CD8-positive, alpha-beta memory T cell (primary cell): Measurements from ENCODE around the gene ZFP3. TPM values are rescaled to one million over a fixed set of nuclear protein-coding genes. Genes with fewer than 3 reads are reported as not detected.
A peak's percentile ranks its signal among the peaks of the same experiment; 100 is the strongest.

Experiments
- CTCF ChIA-PET: fragments of 350-600 bp; sonication (Branson Sonifier 250); formaldehyde crosslinking; loops from one replicate; lab custom pipeline; 2021; ENCODE audit warnings: antibody characterized with exemption; lab: Charles Lee
- POLR2A ChIA-PET: fragments of 350-600 bp; sonication (Branson Sonifier 250); formaldehyde crosslinking; loops from one replicate; lab custom pipeline; 2021; ENCODE audit warnings: antibody characterized with exemption; lab: Charles Lee
- DNase-seq, 5 donors: peaks; one replicate each; pipeline versions ENCODE4 v3.0.0 to v3.0.0-alpha.2; 2020 to 2022; ENCODE audit warnings: mixed read lengths in 1 of 5
- H3K27ac ChIP-seq: one replicate; pipeline ENCODE4 v1.7.0; 2013; ENCODE audit warnings: low read depth, mild to moderate bottlenecking, low read length, moderate library complexity
- H3K27me3 ChIP-seq: 2 replicates; pipeline ENCODE4 v1.7.0; 2013; ENCODE audit warnings: low read length, mild to moderate bottlenecking; ENCODE audit not compliant: insufficient read depth, poor library complexity, severe bottlenecking
- H3K36me3 ChIP-seq: 2 replicates; pipeline ENCODE4 v1.7.0; 2013; ENCODE audit warnings: mild to moderate bottlenecking, low read length, moderate library complexity; ENCODE audit not compliant: insufficient read depth
- H3K4me1 ChIP-seq: 2 replicates; pipeline ENCODE4 v1.7.0; 2013; ENCODE audit warnings: mild to moderate bottlenecking, low read length, moderate library complexity; ENCODE audit not compliant: insufficient read depth
- H3K4me3 ChIP-seq: 2 replicates; pipeline ENCODE4 v1.7.0; 2013; ENCODE audit warnings: mild to moderate bottlenecking, low read length
- H3K9me3 ChIP-seq: 2 replicates; pipeline ENCODE4 v1.7.0; 2013; ENCODE audit warnings: mild to moderate bottlenecking, low read length
- H3K27ac Mint-ChIP-seq, 8 donors: one replicate each; pipeline ENCODE4 v1.8.0; 2020 to 2021; ENCODE audit warnings: mixed read lengths in 8 of 8, mild to moderate bottlenecking in 6 of 8, inconsistent platforms in 3 of 8, moderate library complexity in 3 of 8
- H3K27me3 Mint-ChIP-seq, 2 donors: one replicate each; pipeline ENCODE4 v1.8.0; 2020 to 2021; ENCODE audit warnings: mixed read lengths in 2 of 2, mild to moderate bottlenecking in 1 of 2, moderate library complexity in 1 of 2
- H3K36me3 Mint-ChIP-seq, 3 donors: one replicate each; pipeline ENCODE4 v1.8.0; 2020 to 2021; ENCODE audit warnings: mixed read lengths in 3 of 3, inconsistent platforms in 1 of 3, mild to moderate bottlenecking in 1 of 3
- H3K4me1 Mint-ChIP-seq, 3 donors: one replicate each; pipeline ENCODE4 v1.8.0; 2020 to 2021; ENCODE audit warnings: mixed read lengths in 3 of 3, inconsistent platforms in 1 of 3, mild to moderate bottlenecking in 1 of 3
- H3K4me3 Mint-ChIP-seq, 7 donors: one replicate each; pipeline ENCODE4 v1.8.0; 2020 to 2021; ENCODE audit warnings: mixed read lengths in 7 of 7, mild to moderate bottlenecking in 6 of 7, moderate library complexity in 4 of 7, inconsistent platforms in 2 of 7
- H3K9me3 Mint-ChIP-seq, 5 donors: one replicate each; pipeline ENCODE4 v1.8.0; 2020 to 2022; ENCODE audit warnings: mixed read lengths in 5 of 5, mild to moderate bottlenecking in 3 of 5, moderate library complexity in 2 of 5, inconsistent platforms in 1 of 5
- polyA plus RNA-seq: library from polyadenylated mRNA; unstranded; fragments of 300-500 nt; fragmentation: Illumina TruSeq; gene quantifications from one replicate; pipeline ENCODE4 v1.2.3, GENCODE V29; 2021
- total RNA-seq, 2 experiments: library from RNA; stranded (reverse); gene quantifications; one replicate each; pipeline ENCODE4 v1.2.3, GENCODE V29; 2021

Gene ZFP3
- total and polyA plus RNA-seq, 3 experiments from 2014 or later, result 0.75 to 4.2 (median 3.7) TPM

DNA sequence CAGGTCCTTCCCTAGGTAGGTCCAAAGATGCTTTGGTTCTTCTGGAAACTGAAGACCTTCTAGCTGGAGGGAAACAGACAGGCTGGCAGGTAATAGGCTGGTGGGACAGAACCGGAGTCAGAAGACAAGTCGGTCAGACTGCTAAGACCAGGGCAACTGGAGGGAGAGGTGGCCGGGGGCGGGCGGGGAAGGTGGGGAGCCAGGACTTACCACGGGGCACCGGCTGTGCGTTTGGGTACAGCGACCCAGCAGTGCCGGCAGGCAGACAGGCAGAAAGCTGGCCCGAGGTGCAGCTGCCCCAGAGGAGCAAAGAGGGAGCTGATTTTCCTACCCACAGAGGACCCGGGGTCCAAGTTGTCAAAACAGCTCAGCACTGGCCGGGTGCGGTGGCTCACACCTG, 43.6 kb upstream of the ZFP3 start:
- no peaks in the 10 kb centered on the region for H3K9me3 ChIP-seq
- Mint-ChIP-seq H3K27me3 (no peaks in the 10 kb centered on the region), H3K4me3 (peak overlapping the region in 5 of 7 donors; percentile 13 to 72 (median 47)), H3K9me3 (no peaks in the 10 kb centered on the region), H3K27ac (peak overlapping the region in 1 of 8 donors; percentile 79), H3K4me1 (peaks cover 13 to 49% (median 22%) of the 10 kb centered on the region in 3 donors), H3K36me3 (peaks cover 0 to 3% (median 0%) of the 10 kb centered on the region in 3 donors)
- CTCF ChIA-PET, result interaction anchor here (0.6 to 4.5 kb wide), 7 partner anchors 12 to 146 kb away, joined by 3 to 24 read pairs (median 5); partner anchors contain the start of gene SPAG7
- H3K36me3 ChIP-seq, result no peaks in the 10 kb centered on the region
- no peak overlapping the region for H3K4me3 ChIP-seq
- H3K4me1 ChIP-seq, result peaks cover 19% of the 10 kb centered on the region
- no peak overlapping the region for H3K27ac ChIP-seq
- DNase-seq, result no peak
- POLR2A ChIA-PET, result interaction anchor here (2.1 kb wide), 1 partner anchor 14 kb away, joined by 12 read pairs; no protein-coding TSS in a partner anchor
- no peaks in the 10 kb centered on the region for H3K27me3 ChIP-seq

DNA sequence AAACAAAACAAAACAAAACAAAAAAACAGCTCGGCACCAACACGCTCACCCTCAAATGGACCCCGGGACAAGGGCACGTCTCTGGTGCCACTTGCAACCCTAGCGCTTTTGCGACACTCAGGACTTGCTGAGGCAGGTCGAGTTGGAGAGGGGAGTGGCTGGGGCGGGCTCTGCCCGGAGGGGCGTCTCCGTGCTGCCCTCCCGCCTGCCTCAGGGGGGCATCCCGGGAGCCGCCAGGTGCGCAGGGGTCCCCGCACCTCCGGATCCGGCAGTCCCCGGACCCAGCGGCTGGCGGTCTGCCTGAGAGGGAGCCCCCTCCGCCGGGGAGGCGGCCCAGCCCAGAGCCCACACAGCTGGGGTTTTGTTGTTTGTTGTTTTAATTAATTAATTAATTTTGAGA, 43.0 kb upstream of the ZFP3 start, which contains the start of gene SLC52A1:
SLC52A1 (minus strand) TSS at position 112 of the 400 bp plus-strand sequence. CDS start 820 bp downstream, outside the sequence.
- Mint-ChIP-seq H3K27me3 (no peaks in the 10 kb centered on the region), H3K27ac (peak within 1 kb of the TSS in 2 of 8 donors; percentile 39 to 84), H3K4me1 (peaks cover 16 to 52% (median 27%) of the 10 kb centered on the region in 3 donors), H3K36me3 (peaks cover 0 to 3% (median 0%) of the 10 kb centered on the region in 3 donors), H3K9me3 (no peaks in the 10 kb centered on the region), H3K4me3 (peak within 1 kb of the TSS in 6 of 7 donors; percentile 13 to 72 (median 42))
- no peaks in the 10 kb centered on the region for H3K9me3 ChIP-seq
- H3K27ac ChIP-seq, result no peak within 1 kb of the TSS
- no peaks in the 10 kb centered on the region for H3K27me3 ChIP-seq
- ChIA-PET CTCF (interaction anchor here (0.7 to 4.5 kb wide), 12 partner anchors 11 to 126 kb away, joined by 3 to 24 read pairs (median 4); partner anchors contain the start of genes KIF1C and SPAG7), POLR2A (interaction anchor here (0.6 to 2.1 kb wide), 3 partner anchors 10 to 501 kb away, joined by 3 to 12 read pairs (median 4); no protein-coding TSS in a partner anchor)
- no peak for DNase-seq
- no peaks in the 10 kb centered on the region for H3K36me3 ChIP-seq
- no peak within 1 kb of the TSS for H3K4me3 ChIP-seq
- peaks cover 18% of the 10 kb centered on the region for H3K4me1 ChIP-seq

DNA sequence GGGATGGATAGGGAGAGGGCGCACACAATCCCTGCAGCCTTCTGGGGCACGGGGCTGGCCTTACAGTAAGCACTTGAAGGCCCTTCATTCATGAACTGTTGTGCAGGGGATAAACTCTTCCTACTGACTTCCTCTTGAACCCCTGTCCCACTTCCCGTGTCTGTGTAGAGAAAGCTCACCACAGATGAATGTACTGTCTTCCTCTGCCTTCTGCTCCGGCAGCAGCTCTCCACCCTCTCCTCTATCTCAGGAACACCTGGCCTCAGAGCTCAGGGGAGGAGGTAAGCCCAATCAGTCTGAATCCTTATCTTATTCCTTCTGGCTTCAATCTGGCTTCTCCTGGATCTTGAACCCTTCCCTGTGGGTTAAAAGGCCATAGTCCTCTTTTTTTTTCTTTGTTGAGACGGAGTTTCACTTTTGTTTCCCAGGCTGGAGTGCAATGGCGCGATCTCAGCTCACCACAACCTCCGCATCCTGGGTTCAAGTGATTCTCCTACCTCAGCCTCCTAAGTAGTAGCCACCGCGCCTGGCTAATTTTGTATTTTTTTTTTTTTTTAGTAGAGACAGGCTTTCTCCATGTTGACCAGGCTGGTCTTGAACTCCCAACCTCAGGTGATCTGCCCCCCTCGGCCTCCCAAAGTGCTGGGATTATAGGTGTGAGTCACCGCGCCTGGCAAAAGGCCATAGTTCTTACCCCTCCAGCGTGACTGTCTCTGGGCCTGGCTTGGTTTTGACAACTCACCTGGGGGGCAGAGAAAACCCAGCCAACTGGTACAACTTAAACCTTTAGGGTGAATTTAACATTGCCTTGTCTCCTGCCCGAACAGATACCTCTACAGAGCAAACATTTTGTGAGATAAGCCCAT, 35.9 kb upstream of the ZFP3 start:
- peak in 3 of 5 donors; percentile 17 to 60 (median 22) for DNase-seq
- Mint-ChIP-seq H3K9me3 (peaks cover 0 to 2% (median 0%) of the 10 kb centered on the region in 5 donors), H3K27me3 (no peaks in the 10 kb centered on the region), H3K4me1 (peaks cover 29 to 64% (median 47%) of the 10 kb centered on the region in 3 donors), H3K4me3 (peak overlapping the region; percentile 73 to 92 (median 86)), H3K36me3 (peaks cover 0 to 1% (median 0%) of the 10 kb centered on the region in 3 donors), H3K27ac (peak overlapping the region; percentile 80 to 98 (median 94))
- CTCF ChIA-PET, result interaction anchor here (0.9 to 1.1 kb wide), 3 partner anchors 10 to 21 kb away, joined by 3 to 4 read pairs (median 3); no protein-coding TSS in a partner anchor
- Histone ChIP-seq H3K9me3 (no peaks in the 10 kb centered on the region), H3K27me3 (no peaks in the 10 kb centered on the region), H3K4me3 (peak overlapping the region; percentile 72), H3K27ac (peak overlapping the region; percentile 57), H3K4me1 (peaks cover 43% of the 10 kb centered on the region), H3K36me3 (no peaks in the 10 kb centered on the region)
- POLR2A ChIA-PET, result interaction anchor here (0.7 kb wide), 1 partner anchor 64 kb away, joined by 6 read pairs; no protein-coding TSS in a partner anchor

DNA sequence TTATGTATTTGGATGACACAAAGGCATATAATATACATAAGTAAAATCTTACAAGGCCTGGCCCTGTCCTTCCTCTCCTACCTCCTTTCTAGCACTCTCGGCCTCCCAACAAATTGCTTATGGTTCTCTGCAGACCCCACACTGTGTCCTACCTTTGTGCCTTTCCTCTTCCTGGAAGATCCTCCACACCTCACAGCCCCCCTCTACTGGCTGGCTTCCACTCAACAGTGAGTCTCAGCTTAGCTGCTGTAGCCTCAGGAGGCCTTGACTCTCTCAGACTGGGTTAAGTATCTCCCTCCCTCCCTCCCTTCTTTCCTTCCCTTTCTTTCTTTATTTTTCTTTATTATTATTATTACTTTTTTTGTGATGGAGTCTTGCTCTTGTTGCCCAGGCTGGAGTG, 34.7 kb upstream of the ZFP3 start:
- H3K4me1 ChIP-seq, result peaks cover 54% of the 10 kb centered on the region

DNA sequence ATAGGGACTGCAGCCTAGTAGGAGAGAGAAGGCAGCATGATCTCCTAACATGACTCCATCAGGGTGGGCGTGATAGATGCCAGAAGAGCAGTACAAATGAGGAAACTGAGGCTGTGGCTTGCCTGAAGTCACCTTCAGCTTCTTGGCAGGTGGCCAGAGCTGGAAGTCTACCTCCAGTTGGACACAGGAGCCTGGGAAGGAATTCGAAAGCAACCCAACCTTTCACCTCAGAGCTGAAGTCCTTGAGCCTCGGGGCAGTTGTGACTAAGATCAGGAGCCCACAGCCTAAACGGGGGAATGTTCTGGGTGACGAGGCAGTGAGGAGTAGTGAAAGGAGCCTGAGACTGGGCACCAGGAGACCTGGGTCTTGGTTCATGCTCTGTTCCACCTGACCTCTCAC, 33.6 kb upstream of the ZFP3 start:
- peaks cover 0 to 1% (median 0%) of the 10 kb centered on the region in 3 donors for H3K36me3 Mint-ChIP-seq
- H3K27me3 Mint-ChIP-seq, result no peaks in the 10 kb centered on the region
- no peaks in the 10 kb centered on the region for H3K9me3 ChIP-seq
- H3K27ac ChIP-seq, result no peak overlapping the region
- ChIA-PET POLR2A (no interaction called here), CTCF (interaction anchor here (0.8 to 3.9 kb wide), 3 partner anchors 13 to 17 kb away, joined by 3 to 27 read pairs (median 5); no protein-coding TSS in a partner anchor)
- peak overlapping the region in 6 of 7 donors; percentile 5 to 55 (median 24) for H3K4me3 Mint-ChIP-seq
- H3K27ac Mint-ChIP-seq, result peak overlapping the region; percentile 51 to 90 (median 75)
- no peak for DNase-seq
- H3K4me1 Mint-ChIP-seq, result peaks cover 42 to 80% (median 63%) of the 10 kb centered on the region in 3 donors
- peaks cover 0 to 2% (median 0%) of the 10 kb centered on the region in 5 donors for H3K9me3 Mint-ChIP-seq
- H3K36me3 ChIP-seq, result no peaks in the 10 kb centered on the region
- no peak overlapping the region for H3K4me3 ChIP-seq
- H3K4me1 ChIP-seq, result peaks cover 65% of the 10 kb centered on the region
- H3K27me3 ChIP-seq, result no peaks in the 10 kb centered on the region

More for the DNA sequence above, 34.7 kb upstream of the ZFP3 start:
- Mint-ChIP-seq H3K27me3 (no peaks in the 10 kb centered on the region), H3K36me3 (peaks cover 0 to 1% (median 0%) of the 10 kb centered on the region in 3 donors), H3K27ac (peak overlapping the region in 7 of 8 donors; percentile 29 to 95 (median 76)), H3K9me3 (peaks cover 0 to 2% (median 0%) of the 10 kb centered on the region in 5 donors), H3K4me1 (peaks cover 35 to 72% (median 56%) of the 10 kb centered on the region in 3 donors), H3K4me3 (peak overlapping the region in 6 of 7 donors; percentile 45 to 88 (median 78))
- Histone ChIP-seq H3K27ac (no peak overlapping the region), H3K4me3 (no peak overlapping the region), H3K27me3 (no peaks in the 10 kb centered on the region), H3K9me3 (no peaks in the 10 kb centered on the region), H3K36me3 (no peaks in the 10 kb centered on the region)
- DNase-seq, result no peak
- CTCF ChIA-PET, result interaction anchor here (3.9 kb wide), 1 partner anchor 12 kb away, joined by 27 read pairs; no protein-coding TSS in a partner anchor
- POLR2A ChIA-PET, result interaction anchor here (0.6 to 0.7 kb wide), 2 partner anchors 10 to 144 kb away, joined by 5 to 6 read pairs; no protein-coding TSS in a partner anchor

DNA sequence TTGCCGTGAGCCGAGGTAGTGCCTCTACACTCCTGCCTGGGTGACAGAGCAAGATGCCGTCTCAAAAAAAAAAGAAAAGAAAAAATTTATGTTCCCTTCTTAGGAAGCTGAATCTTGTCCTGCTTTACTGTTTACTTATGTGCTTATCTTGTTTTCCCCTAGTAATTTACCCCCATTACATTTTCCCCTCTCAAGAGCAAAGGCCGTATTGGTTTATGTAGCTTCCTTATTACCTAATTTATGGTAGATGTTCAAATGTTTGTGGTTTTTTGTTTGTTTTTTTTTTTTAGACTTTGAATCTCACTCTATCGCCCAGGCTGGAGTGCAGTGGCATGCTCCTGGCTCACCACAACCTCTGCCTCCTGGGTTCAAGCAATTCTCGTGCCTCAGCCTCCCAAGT, 32.8 kb upstream of the ZFP3 start:
- POLR2A ChIA-PET, result interaction anchor here (0.6 to 0.9 kb wide), 8 partner anchors 10 to 1080 kb away, joined by 3 to 7 read pairs (median 4); partner anchors contain the start of genes INCA1 and PFN1

DNA sequence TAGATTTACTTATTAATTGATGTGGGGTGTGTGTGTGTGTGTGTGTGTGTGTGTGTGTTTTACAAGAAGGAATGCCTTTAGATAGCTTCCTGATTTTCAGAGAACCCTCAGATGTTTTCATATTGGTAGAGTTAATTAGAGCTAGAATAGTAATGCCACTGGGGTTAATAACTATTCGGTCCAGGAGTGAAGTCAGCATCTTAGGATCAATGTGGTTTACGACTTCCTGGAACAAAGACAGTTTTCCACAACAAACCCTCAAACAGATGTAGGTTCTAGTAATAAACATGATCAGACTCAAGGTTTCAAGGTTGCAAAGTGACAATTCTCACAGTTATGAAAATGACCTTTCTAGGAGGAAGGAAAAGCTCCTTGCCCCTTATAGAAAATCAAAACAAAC, 30.8 kb upstream of the ZFP3 start:
- no peak for DNase-seq
- no peaks in the 10 kb centered on the region for H3K9me3 Mint-ChIP-seq
- H3K9me3 ChIP-seq, result no peaks in the 10 kb centered on the region
- ChIA-PET CTCF (interaction anchor here (0.9 to 2.8 kb wide), 4 partner anchors 12 to 60 kb away, joined by 3 to 13 read pairs (median 4); partner anchors contain the start of genes CAMTA2 and SLC52A1), POLR2A (no interaction called here)
- no peaks in the 10 kb centered on the region for H3K27me3 Mint-ChIP-seq
- H3K36me3 Mint-ChIP-seq, result peaks cover 0 to 1% (median 0%) of the 10 kb centered on the region in 3 donors
- H3K4me1 ChIP-seq, result peaks cover 67% of the 10 kb centered on the region
- H3K36me3 ChIP-seq, result no peaks in the 10 kb centered on the region
- no peak overlapping the region for H3K4me3 ChIP-seq
- H3K4me3 Mint-ChIP-seq, result peak overlapping the region; percentile 0 to 59 (median 48)
- peaks cover 40 to 72% (median 60%) of the 10 kb centered on the region in 3 donors for H3K4me1 Mint-ChIP-seq
- no peak overlapping the region for H3K27ac ChIP-seq
- no peaks in the 10 kb centered on the region for H3K27me3 ChIP-seq
- peak overlapping the region in 7 of 8 donors; percentile 77 to 96 (median 95) for H3K27ac Mint-ChIP-seq

More for the DNA sequence above, 32.8 kb upstream of the ZFP3 start:
- H3K9me3 Mint-ChIP-seq, result peaks cover 0 to 1% (median 0%) of the 10 kb centered on the region in 5 donors
- no peaks in the 10 kb centered on the region for H3K36me3 ChIP-seq
- H3K27ac Mint-ChIP-seq, result peak overlapping the region; percentile 4 to 86 (median 70)
- DNase-seq, result peak in 1 of 5 donors; percentile 42
- H3K36me3 Mint-ChIP-seq, result peaks cover 0 to 1% (median 0%) of the 10 kb centered on the region in 3 donors
- H3K27ac ChIP-seq, result no peak overlapping the region
- H3K4me3 Mint-ChIP-seq, result peak overlapping the region in 6 of 7 donors; percentile 17 to 79 (median 42)
- H3K27me3 ChIP-seq, result no peaks in the 10 kb centered on the region
- H3K9me3 ChIP-seq, result no peaks in the 10 kb centered on the region
- CTCF ChIA-PET, result interaction anchor here (1.1 to 3.9 kb wide), 5 partner anchors 10 to 136 kb away, joined by 3 to 27 read pairs (median 5); partner anchors contain the start of gene SLC52A1
- no peak overlapping the region for H3K4me3 ChIP-seq
- no peaks in the 10 kb centered on the region for H3K27me3 Mint-ChIP-seq
- peaks cover 74% of the 10 kb centered on the region for H3K4me1 ChIP-seq
- peaks cover 45 to 80% (median 62%) of the 10 kb centered on the region in 3 donors for H3K4me1 Mint-ChIP-seq
